GM21529 (cell line): ENCODE results near the gene PLAAT4.
A peak's percentile ranks its signal among the peaks of the same experiment; 100 is the strongest.

ENCODE experiments used
- ATAC-seq: cut with Tn5 transposase; IDR thresholded peaks from one replicate; pipeline ENCODE4 v1.9.1; 2021; ENCODE audit not compliant: unreplicated experiment

PLAAT4 gene

GRCh38 chr11:63536669-63537292 is at the start of gene PLAAT4:
Gene PLAAT4 (plus strand): TSS chr11:63536808. CDS start chr11:63536869, 61 bp downstream.
- peak; percentile 50 for ATAC-seq

GRCh38 chr11:63488789-63489188 is 47.8 kb upstream of the PLAAT4 start:
- ATAC-seq, result no peak

- no peak for ATAC-seq
Measured at GRCh38 chr11:63489879-63490278, 46.7 kb upstream of the PLAAT4 start.

- no peak for ATAC-seq
Measured at GRCh38 chr11:63490551-63491239, 45.9 kb upstream of the PLAAT4 start, which contains the start of gene PLAAT5. Gene PLAAT5 (minus strand): TSS chr11:63491167. CDS start chr11:63491034, 133 bp downstream.

GRCh38 chr11:63491240-63491587 is 45.4 kb upstream of the PLAAT4 start:
- ATAC-seq, result no peak

- ATAC-seq, result no peak
Measured at GRCh38 chr11:63491636-63492372, 44.8 kb upstream of the PLAAT4 start.

- ATAC-seq, result no peak
Measured at GRCh38 chr11:63492441-63492840, 44.2 kb upstream of the PLAAT4 start.

GRCh38 chr11:63493127-63493526 is 43.5 kb upstream of the PLAAT4 start:
- no peak for ATAC-seq

- no peak for ATAC-seq
Measured at GRCh38 chr11:63494975-63495374, 41.6 kb upstream of the PLAAT4 start.

- no peak for ATAC-seq
Measured at GRCh38 chr11:63499874-63500273, 36.7 kb upstream of the PLAAT4 start.

GRCh38 chr11:63501236-63501635 is 35.4 kb upstream of the PLAAT4 start:
- ATAC-seq, result no peak

- ATAC-seq, result no peak
Measured at GRCh38 chr11:63502252-63502820, 34.3 kb upstream of the PLAAT4 start.

- no peak for ATAC-seq
Measured at GRCh38 chr11:63503492-63503891, 33.1 kb upstream of the PLAAT4 start.

- ATAC-seq, result no peak
Measured at GRCh38 chr11:63504054-63504453, 32.6 kb upstream of the PLAAT4 start.

GRCh38 chr11:63504933-63505586 is 31.5 kb upstream of the PLAAT4 start:
- ATAC-seq, result no peak

- ATAC-seq, result no peak
Measured at GRCh38 chr11:63505857-63506528, 30.6 kb upstream of the PLAAT4 start, which contains the start of gene LGALS12. Gene LGALS12 (plus strand): TSS chr11:63506084. CDS start chr11:63506459, 375 bp downstream.

GRCh38 chr11:63506876-63507275 is 29.7 kb upstream of the PLAAT4 start:
- no peak for ATAC-seq

GRCh38 chr11:63507511-63507910 is 29.1 kb upstream of the PLAAT4 start:
- no peak for ATAC-seq

- no peak for ATAC-seq
Measured at GRCh38 chr11:63508009-63508408, 28.6 kb upstream of the PLAAT4 start.

GRCh38 chr11:63508745-63509144 is 27.9 kb upstream of the PLAAT4 start:
- no peak for ATAC-seq
